ENCODE results near the gene PRR23B.

PRR23B gene

GRCh38 chr3:139024968-139025367, 4.2 kb upstream of the PRR23B start:
- no peak overlapping the region for H3K9ac ChIP-seq (ENCODE audit: insufficient read length)
- H3K27ac ChIP-seq: no peak overlapping the region
- no peaks in the 10 kb centered on the region for H3K9me3 ChIP-seq (ENCODE audit: low read depth, low read length)
- no peak overlapping the region for H3K4me3 ChIP-seq
- TF ChIP-seq FOXP2 (optimal IDR thresholded peaks at IDR 0.05; ENCODE audit: control extremely low read depth, extremely low read length, insufficient read depth) (no peak), POLR2AphosphoS5 (IDR thresholded peaks at IDR 0.05; ENCODE audit: borderline replicate concordance, low read depth, low read length) (no peak), EZH2 (IDR thresholded peaks at IDR 0.05) (no peak)
- no peaks in the 10 kb centered on the region for H3K36me3 ChIP-seq (ENCODE audit: insufficient read depth, low read length)
- DNase-seq (ENCODE audit: low read depth, low spot score): no peak

GRCh38 chr3:139020036-139020867, 474 bp downstream of the PRR23B start:
- Histone ChIP-seq H3K4me3 (no peak overlapping the region), H3K9ac (ENCODE audit: insufficient read length) (no peak overlapping the region), H3K27ac (no peak overlapping the region), H3K36me3 (ENCODE audit: insufficient read depth, low read length) (no peaks in the 10 kb centered on the region), H3K9me3 (ENCODE audit: low read depth, low read length) (no peaks in the 10 kb centered on the region)
- no peak for DNase-seq (ENCODE audit: low read depth, low spot score)
- no peak for TF ChIP-seq EZH2 (IDR thresholded peaks at IDR 0.05)
- no peak for TF ChIP-seq FOXP2 (optimal IDR thresholded peaks at IDR 0.05; ENCODE audit: control extremely low read depth, extremely low read length, insufficient read depth)
- TF ChIP-seq POLR2AphosphoS5 (IDR thresholded peaks at IDR 0.05; ENCODE audit: borderline replicate concordance, low read depth, low read length): no peak

GRCh38 chr3:139016430-139017048, 4.2 kb downstream of the PRR23B start:
- Histone ChIP-seq H3K27ac (no peak overlapping the region), H3K4me3 (no peak overlapping the region), H3K9me3 (ENCODE audit: low read depth, low read length) (no peaks in the 10 kb centered on the region; the same call in 1 of the 2 replicates), H3K36me3 (ENCODE audit: insufficient read depth, low read length) (no peaks in the 10 kb centered on the region), H3K9ac (ENCODE audit: insufficient read length) (no peak overlapping the region)
- TF ChIP-seq FOXP2 (optimal IDR thresholded peaks at IDR 0.05; ENCODE audit: control extremely low read depth, extremely low read length, insufficient read depth): no peak
- no peak for TF ChIP-seq EZH2 (IDR thresholded peaks at IDR 0.05)
- TF ChIP-seq POLR2AphosphoS5 (IDR thresholded peaks at IDR 0.05; ENCODE audit: borderline replicate concordance, low read depth, low read length): no peak
- DNase-seq (ENCODE audit: low read depth, low spot score): no peak

DNA sequence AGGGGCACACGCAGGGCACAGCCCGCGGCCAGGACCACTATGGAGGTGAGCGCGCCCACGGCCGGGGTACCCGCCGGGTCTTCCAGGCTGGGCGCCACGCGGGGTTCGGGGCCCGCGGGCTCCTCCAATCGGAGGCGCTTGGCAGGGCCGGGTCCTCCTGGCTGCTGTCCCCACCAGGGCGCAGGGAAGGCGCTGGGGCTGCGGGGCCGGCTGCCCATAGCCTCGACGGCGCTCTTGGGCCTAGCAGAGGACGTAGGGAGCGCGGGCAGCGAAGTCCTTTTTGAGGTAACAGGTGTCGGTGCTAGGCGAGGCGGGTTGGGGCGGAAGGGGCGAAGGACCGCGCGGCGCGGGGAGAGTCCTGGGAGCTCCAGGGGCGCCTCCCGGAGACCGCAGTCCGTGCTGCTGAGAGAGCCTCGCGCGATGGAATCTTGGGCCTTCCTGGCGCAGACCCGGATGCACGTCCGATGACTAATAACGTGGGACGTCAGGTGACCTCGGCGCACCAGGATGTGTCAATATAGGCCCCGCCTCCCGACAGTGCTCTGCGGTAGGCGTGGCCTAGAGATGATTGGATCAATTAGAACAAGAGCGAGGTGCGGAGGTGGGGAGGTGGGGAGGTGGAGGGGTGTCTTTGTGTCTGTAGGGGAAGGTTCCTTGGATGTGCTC, 14.5 kb downstream of the PRR23B start, which contains the start of gene PRR23A:
PRR23A (minus strand) TSS at position 218 of the 666 bp plus-strand sequence; CDS start at position 218, 0 bp downstream.
- Histone ChIP-seq H3K9ac (ENCODE audit: insufficient read length) (no peak within 1 kb of the TSS), H3K4me3 (no peak within 1 kb of the TSS), H3K9me3 (ENCODE audit: low read depth, low read length) (no peaks in the 10 kb centered on the region), H3K36me3 (ENCODE audit: insufficient read depth, low read length) (no peaks in the 10 kb centered on the region), H3K27ac (no peak within 1 kb of the TSS)
- no peak for DNase-seq (ENCODE audit: low read depth, low spot score)
- TF ChIP-seq POLR2AphosphoS5 (IDR thresholded peaks at IDR 0.05; ENCODE audit: borderline replicate concordance, low read depth, low read length): no peak
- TF ChIP-seq FOXP2 (optimal IDR thresholded peaks at IDR 0.05; ENCODE audit: control extremely low read depth, extremely low read length, insufficient read depth): no peak
- TF ChIP-seq EZH2 (IDR thresholded peaks at IDR 0.05): no peak

- Histone ChIP-seq H3K36me3 (ENCODE audit: insufficient read depth, low read length) (no peaks in the 10 kb centered on the region), H3K27ac (no peak overlapping the region), H3K9ac (ENCODE audit: insufficient read length) (no peak overlapping the region), H3K4me3 (no peak overlapping the region), H3K9me3 (ENCODE audit: low read depth, low read length) (no peaks in the 10 kb centered on the region)
- no peak for DNase-seq (ENCODE audit: low read depth, low spot score)
- TF ChIP-seq EZH2 (IDR thresholded peaks at IDR 0.05): no peak
- no peak for TF ChIP-seq FOXP2 (optimal IDR thresholded peaks at IDR 0.05; ENCODE audit: control extremely low read depth, extremely low read length, insufficient read depth)
- TF ChIP-seq POLR2AphosphoS5 (IDR thresholded peaks at IDR 0.05; ENCODE audit: borderline replicate concordance, low read depth, low read length): no peak
Observed at GRCh38 chr3:139005356-139005993, 15.3 kb downstream of the PRR23B start.

DNA sequence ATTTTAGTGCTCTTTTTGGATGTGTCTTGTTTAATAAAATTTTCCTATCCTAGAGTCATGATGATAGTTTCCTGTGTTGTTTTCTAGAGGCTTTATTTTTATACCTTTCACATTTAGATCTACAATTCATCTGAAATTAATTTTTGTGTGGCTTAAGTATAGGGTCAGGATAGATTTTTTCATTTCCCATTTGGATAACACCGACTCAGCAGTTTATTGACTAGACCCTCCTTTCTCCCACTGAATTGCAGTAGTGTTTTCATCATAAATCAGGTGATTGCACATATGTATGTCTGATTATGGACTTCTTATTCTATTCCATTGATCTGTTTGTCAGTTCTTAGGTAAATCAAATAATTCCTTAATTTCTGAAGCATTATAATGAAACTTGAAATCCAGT, 25.0 kb downstream of the PRR23B start:
- no peak for TF ChIP-seq FOXP2 (optimal IDR thresholded peaks at IDR 0.05; ENCODE audit: control extremely low read depth, extremely low read length, insufficient read depth)
- TF ChIP-seq POLR2AphosphoS5 (IDR thresholded peaks at IDR 0.05; ENCODE audit: borderline replicate concordance, low read depth, low read length): no peak
- no peak for TF ChIP-seq EZH2 (IDR thresholded peaks at IDR 0.05)
- DNase-seq (ENCODE audit: low read depth, low spot score): no peak
- Histone ChIP-seq H3K9me3 (ENCODE audit: low read depth, low read length) (no peaks in the 10 kb centered on the region), H3K36me3 (ENCODE audit: insufficient read depth, low read length) (no peaks in the 10 kb centered on the region), H3K4me3 (no peak overlapping the region), H3K9ac (ENCODE audit: insufficient read length) (no peak overlapping the region), H3K27ac (no peak overlapping the region)

DNA sequence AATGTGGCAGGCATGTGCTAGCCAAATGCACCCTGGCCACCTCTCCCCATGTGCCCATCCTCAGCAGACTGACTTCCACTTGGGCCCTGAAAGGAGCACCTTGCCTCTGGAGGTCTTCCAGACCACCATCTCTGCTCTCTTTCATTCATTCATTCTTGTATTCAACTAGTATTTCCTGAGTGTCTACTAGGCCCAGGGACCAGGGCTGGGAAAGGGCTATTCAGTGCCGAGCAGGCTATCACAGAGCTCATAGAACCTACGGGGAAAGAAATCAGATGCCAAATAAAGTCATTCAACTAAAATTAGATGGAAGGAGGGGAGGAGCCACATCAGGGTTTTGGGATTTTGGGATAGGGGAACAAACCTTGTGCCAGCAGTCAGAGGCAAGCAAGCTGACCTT, 33.5 kb downstream of the PRR23B start:
- H3K36me3 ChIP-seq (ENCODE audit: insufficient read depth, low read length): no peaks in the 10 kb centered on the region
- DNase-seq (ENCODE audit: low read depth, low spot score): no peak
- no peak overlapping the region for H3K4me3 ChIP-seq
- H3K9ac ChIP-seq (ENCODE audit: insufficient read length): no peak overlapping the region
- TF ChIP-seq FOXP2 (optimal IDR thresholded peaks at IDR 0.05; ENCODE audit: control extremely low read depth, extremely low read length, insufficient read depth): no peak
- no peak for TF ChIP-seq POLR2AphosphoS5 (IDR thresholded peaks at IDR 0.05; ENCODE audit: borderline replicate concordance, low read depth, low read length)
- no peak for TF ChIP-seq EZH2 (IDR thresholded peaks at IDR 0.05)
- no peak overlapping the region for H3K27ac ChIP-seq
- H3K9me3 ChIP-seq (ENCODE audit: low read depth, low read length): no peaks in the 10 kb centered on the region

- Histone ChIP-seq H3K9ac (ENCODE audit: insufficient read length) (no peak overlapping the region), H3K9me3 (ENCODE audit: low read depth, low read length) (no peaks in the 10 kb centered on the region), H3K27ac (no peak overlapping the region), H3K36me3 (ENCODE audit: insufficient read depth, low read length) (no peaks in the 10 kb centered on the region), H3K4me3 (no peak overlapping the region)
- DNase-seq (ENCODE audit: low read depth, low spot score): no peak
- TF ChIP-seq FOXP2 (optimal IDR thresholded peaks at IDR 0.05; ENCODE audit: control extremely low read depth, extremely low read length, insufficient read depth) (no peak), EZH2 (IDR thresholded peaks at IDR 0.05) (no peak), POLR2AphosphoS5 (IDR thresholded peaks at IDR 0.05; ENCODE audit: borderline replicate concordance, low read depth, low read length) (no peak)
Observed at GRCh38 chr3:138985932-138986331, 34.8 kb downstream of the PRR23B start.

Data from SK-N-MC (cell line).